HG03097 (cell line): ENCODE measurements around the gene DEGS1.

Experiments
- ATAC-seq: cut with Tn5 transposase; IDR thresholded peaks from one replicate; pipeline ENCODE4 v1.9.1; 2021; ENCODE audit not compliant: unreplicated experiment, low FRiP score

The DEGS1 gene

DNA sequence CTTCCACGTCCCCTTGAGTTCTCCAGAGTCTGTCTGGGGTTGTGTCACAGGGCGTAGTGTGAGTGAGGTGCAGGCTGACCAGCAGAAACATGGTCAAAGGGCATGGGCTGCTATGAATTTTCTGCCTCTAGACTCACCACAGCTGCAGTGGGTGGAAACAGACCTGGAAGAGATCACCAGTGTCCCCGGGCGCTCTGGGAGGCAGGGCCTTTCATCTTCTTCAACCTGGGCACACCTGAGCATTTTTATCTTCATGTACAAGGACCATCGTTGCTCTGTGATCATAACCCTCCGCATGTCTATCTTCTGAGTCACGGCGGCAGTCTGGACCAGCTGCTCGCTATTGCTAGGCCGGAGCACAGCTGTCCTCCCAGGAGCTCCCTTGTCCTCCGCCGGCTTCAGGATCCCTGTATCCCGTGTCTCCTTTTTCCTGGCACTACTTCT lies 29.6 kb downstream of the DEGS1 start:
- ATAC-seq = no peak

DNA sequence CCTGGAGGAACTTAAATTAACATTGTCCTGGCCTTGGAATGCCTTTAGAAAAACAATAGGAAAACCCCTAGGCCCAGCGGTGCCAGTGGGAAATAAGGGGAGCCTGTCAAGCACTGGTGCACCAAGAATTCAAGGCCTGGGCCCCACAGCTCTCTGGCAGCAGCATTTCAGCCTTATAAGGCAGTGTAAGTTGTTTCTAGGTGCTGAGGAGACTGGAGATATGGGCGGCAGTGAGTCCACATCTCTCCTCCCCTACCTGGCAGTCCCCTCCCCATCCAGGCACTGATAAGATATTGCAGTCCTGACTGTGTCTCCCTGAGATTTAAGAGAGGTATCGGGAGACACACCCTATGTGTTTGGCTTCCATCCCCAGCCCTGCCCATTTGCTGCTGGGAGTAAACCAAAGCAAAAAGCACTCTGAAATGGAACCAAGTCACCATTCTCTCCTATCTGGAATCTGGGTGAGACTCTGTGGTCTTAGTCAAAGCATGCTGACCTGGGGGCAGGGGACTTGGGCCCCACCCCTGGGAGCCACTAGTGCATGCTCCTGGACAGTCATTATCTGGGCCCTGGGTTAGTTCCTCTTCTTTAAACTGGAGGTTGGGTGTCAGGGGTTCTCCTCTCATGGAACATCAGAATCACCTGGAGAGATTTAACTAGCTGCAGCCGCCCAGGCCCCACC lies 30.5 kb downstream of the DEGS1 start:
- ATAC-seq = no peak

DNA sequence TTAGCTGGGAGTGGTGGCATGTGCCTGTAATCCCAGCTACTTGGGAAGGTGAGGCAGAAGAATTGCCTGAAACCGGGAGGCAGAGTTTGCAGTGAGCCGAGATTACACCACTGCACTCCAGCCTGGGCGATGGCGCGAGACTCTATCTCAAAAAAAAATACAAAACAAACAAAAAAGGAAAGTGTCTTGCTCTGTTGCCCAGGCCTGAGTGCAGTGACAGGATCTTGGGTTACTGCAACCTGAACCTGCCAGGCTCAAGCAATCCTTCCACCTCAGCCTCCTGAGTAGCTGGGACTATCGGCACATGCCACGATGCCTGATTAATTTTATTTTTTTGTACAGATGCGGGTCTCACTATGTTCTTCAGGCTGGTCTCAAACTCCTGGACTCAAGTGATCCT lies 33.3 kb downstream of the DEGS1 start:
- no peak for ATAC-seq

DNA sequence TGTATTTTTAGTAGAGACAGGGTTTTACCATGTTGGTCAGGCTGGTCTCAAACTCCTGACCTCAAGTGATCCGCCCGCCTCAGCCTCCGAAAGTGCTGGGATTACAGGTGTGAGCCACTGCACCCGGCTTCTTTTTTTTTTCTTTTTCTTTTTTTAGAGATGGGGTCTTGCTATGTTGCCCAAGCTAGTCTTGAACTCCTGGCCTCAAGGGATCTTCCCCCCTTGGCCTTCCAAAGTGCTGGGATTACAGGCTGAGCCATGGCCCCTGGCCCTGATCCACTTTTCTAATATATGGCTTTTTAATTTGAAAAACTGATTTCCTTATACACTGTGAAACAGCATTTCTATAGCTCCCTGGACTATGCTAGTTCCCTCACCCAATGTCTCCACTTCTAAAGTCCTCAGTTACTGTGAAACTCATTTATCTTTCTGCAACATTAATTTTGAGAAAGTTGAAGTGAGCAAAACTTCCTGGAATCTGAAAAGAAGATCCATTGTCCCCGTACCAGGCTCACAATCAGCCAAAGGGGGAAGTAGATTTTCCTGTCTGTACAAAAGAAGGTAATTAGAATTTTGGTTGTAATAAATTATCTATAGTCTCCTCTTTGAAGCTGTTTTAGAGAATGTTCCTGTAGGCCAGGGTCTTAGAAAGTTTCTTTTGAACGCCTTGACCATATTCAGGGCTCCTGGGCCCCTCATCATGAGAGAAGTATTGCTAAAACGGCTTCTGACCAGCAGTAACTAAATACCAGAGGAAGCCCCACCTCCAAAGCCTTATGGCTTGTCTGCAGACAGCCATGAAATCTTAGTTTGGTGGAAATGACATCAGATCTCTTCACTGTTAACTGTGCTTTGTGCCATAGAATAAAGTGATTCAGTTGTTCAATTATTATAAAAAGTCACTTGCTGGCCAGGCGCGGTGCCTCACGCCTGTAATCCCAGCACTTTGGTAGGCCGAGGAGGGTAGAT lies 34.9 kb downstream of the DEGS1 start:
- ATAC-seq = no peak

DNA sequence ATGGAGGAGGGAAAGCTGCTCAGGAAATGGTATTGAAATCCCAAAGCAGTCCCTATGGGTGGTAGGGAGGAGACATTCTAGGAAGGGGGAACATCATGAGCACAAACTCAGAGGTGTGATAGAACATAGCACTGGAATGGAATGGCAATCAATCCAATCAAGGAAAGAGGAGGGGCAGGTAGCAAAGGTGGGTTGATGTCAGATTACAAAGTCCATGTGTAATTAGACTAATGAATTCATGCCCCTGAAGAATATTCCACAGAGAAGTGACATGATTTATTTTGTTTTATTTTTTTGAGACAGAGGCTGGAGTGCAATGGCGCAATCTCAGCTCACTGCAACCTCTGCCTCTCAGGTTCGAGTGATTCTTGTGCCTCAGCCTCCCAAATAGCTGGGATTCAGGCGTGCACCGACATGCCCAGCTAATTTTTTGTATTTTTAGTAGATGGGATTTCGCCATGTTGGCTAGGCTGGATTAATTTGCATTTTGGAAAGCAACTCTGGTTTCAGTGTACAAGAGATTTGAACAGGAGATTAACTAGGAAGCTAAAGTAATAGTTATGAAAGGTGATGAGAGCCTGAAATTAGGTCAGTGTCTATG lies 36.1 kb downstream of the DEGS1 start:
- ATAC-seq = no peak

DNA sequence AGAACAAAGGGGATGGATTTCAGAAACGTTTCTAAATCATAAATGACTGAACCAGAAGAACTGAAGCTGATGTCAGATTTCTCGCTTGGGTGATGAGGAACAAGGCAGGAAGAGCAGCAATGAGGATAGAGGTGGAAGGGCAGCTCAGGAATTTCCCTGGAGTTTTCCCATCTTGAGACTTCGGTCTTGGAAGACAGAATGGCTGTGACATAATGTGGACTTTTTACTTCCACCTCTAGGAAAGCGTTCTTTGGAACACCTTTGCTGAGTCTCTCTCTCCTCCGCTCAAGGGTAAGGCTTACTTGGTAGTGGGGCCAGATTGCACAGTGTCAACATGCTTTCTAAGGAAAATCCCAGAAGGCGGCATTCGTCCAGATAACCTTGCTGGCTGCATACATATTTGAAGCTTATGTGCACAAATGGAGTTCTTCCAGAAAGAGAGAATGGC lies 36.6 kb downstream of the DEGS1 start:
- no peak for ATAC-seq

DNA sequence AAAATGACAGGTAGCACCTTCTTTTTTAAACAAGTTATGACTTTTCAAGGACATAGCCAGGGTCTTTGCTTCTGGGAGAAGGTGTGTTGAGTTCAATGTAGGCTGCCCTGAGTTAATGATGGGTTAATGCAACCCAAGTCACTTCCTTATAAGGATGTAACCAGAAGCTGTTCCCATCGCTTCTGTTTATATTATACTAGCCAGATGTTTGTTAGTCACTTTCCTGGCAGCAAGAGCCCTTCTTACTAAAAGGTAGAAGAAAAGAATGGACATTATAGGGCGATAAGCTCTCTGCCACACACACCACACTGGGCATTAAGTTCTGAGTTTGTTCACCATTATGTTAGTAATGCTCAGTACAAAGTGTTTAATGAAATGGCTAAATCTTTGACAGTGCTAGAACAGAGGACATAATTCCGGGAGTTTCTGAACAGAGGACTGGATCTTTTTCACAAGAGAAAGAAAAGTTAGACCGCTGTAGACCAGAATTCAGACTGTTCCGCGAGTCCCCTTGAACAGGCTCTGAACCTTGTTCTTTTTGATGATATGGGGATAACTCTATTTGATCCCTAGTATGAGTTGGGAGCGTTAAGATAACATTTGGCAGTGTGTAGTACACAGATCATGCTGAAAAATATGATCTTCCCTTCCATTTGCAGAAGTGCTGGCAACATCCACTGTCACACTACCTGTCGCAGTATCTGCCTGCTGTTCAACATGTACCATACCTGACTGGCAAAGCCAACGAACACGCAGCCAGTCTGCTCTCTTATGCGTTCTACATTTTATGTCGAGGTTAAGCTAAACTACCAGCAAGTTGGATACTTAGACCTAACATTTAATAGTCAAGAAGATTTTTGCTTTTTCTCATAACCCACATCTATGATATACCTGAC lies 41.0 kb downstream of the DEGS1 start:
- no peak for ATAC-seq

DNA sequence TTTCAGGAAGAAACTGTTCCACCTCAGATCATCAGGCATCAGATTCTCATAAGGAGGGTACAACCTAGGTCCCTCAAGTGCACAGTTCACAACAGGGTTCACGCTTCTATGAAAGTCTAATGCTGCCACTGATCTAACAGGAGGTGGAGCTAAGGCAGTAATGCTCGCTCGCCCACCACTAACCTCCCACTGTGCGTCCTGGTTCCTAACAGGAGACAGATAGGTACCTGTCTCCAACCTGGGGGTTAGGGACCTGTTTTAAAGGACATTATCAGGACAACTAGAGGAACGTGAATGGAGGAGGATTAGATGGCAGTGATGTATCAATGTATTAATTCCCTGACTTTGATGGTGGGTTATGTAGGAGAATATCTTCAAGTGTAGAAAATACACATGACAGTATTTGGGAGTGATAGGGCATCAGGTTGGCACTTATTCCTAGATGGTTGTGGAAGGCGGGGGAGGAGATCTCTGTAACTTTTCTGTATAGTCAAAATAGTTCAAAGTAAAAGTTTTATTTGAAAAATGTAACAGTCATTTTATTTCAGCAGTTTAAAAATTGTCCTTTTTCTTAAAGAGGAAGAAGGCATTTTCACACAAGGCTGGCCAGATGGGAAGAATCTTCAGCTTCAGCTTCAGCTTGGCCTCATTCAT lies 43.9 kb downstream of the DEGS1 start:
- no peak for ATAC-seq

DNA sequence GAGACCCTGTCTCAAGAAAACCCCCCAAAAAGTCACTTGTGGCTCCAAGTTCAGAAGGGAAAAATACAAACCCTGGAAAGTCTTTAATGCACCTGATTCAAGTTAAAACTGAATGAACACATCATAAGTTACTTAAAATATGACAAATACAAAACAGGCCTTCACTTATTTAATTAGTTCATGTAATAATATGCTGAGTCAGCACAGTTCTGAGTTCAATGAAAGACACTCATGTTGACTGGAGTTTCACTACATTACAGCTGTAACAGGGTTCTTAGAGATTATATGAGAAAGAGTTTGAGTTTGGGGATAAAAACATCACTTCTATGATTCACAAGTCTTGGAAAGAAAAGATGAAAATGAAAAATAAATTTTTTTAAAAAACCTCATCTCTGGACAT lies 51.0 kb downstream of the DEGS1 start:
- ATAC-seq = no peak

DNA sequence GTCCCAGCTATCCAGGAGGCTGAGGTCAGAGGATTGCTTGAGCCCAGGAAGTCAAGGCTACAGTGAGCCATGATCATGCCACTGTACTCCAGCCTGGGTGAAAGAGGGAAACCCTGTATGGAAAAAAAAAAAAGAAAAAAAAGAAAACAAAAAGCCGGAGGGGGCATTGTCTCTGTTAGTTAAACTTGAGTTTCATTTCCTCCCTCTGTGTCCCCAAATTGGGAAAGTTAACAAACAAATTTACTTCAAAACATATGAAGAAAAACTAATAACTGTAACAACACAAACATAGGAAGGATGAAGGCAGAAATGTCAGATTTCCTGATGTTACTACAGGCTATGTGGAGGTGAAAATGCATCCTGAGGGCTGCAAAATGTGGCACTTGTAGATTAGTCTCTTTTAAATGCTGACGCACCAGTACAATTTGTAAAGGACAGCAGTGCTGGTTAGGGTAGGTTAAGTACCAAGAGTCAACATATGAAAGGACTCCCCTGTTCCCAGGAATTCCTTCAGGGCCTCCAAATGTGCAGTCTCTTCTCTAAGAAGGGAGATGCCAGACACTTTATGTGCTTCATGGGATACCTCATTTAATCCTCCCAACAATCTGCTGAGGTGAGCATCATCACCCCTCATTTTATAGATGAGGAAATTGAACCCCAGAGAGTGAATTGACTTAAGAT lies 52.9 kb downstream of the DEGS1 start:
- no peak for ATAC-seq

DNA sequence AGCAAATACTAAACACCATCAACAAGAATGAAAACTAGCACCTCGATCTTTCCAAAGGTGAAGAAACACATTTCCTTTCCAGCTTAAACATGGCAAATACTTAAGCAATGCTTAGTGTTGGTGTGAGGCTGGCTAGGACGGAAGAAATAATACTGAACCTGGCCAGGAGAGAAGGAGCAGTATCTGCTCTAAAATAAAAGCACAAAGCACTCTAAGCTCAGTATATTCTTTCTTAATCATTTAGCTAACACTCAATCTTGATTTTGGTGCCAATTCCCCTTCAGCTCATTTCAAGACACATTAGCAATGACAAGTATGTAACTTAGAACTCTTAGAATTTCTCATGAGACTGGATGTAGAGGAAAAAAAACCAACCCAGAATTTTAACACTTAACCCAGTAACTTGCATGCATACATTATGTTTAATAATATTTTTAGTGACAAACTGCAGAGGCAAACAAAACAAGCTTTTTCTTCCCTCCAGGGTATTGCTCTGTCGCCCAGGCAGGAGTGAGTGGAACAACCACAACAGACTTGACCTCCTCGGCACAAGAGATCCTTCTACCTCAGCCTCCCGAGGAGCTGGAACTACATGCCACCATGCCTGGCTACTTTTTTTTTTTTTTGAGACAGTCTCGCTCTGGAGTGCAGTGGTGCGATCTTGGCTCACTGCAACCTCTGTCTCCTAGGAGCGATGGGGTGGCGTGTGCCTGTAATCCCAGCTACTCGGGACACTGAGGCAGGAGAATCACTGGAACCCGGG lies 54.3 kb downstream of the DEGS1 start:
- no peak for ATAC-seq

DNA sequence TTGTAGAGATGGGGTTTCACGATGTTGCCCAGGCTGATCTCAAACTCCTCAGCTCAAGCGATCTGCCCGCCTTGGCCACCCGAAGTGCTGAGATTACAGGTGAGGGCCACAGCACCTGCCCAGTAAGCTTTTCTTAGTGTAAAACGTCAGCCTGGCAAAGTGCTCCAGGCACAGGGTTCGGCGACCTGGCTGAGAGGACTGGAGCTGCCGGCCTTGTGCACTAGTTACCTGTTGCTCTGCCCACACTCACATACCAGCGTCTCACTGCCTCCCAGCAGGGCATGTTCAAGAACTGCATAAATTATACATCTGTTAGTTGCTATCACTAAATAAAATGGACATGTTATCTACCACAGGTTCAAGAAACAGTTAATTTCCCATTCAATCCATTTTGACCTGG lies 55.2 kb downstream of the DEGS1 start:
- ATAC-seq = no peak

DNA sequence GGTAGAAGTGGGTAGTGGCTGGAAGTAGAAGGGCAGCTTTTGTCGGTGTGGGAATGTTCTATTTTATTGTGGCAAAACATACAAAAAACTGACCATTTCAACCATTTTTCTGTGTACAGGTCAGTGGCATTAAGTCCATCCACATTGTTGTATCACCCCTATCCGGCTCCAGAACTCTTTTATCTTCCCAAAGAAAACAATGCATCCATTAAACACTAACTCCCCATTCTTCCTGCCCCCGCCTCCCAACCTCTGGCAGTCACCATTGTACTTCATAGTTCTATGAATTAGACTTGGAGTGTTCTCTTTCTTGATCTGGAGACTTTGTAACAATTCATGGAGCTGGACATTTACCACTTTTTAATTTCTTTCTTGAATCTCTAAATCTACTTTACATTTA lies 55.7 kb downstream of the DEGS1 start:
- no peak for ATAC-seq
